Measurements from ENCODE around the gene VPS26A.
"Not testable (repeated sequence)": the region's sequence is repeated elsewhere in the genome, so short reads cannot be mapped to it uniquely, and the experiment has no call there.

The VPS26A gene

GRCh38 chr10:69104994-69105790 lies 18.8 kb upstream of the VPS26A start:
- DNase-seq: no peak

GRCh38 chr10:69107176-69107490 lies 16.8 kb upstream of the VPS26A start:
- DNase-seq: peak; percentile 4

GRCh38 chr10:69107699-69108098 lies 16.3 kb upstream of the VPS26A start:
- no peak for DNase-seq

- no peak for DNase-seq
Observed at GRCh38 chr10:69119896-69120295, 4.1 kb upstream of the VPS26A start.

GRCh38 chr10:69123306-69123746 lies 652 bp upstream of the VPS26A start:
- DNase-seq: peak; percentile 84

- peak; percentile 59 for DNase-seq
Observed at GRCh38 chr10:69124563-69125268, 738 bp downstream of the VPS26A start.

- no peak for DNase-seq
Observed at GRCh38 chr10:69125554-69125953, 1.6 kb downstream of the VPS26A start.

GRCh38 chr10:69130251-69130650 lies 6.3 kb downstream of the VPS26A start:
- DNase-seq: no peak

GRCh38 chr10:69139961-69140360 lies 16.0 kb downstream of the VPS26A start:
- DNase-seq: no peak

- no peak for DNase-seq
Observed at GRCh38 chr10:69141304-69141703, 17.3 kb downstream of the VPS26A start.

GRCh38 chr10:69142074-69142473 lies 18.1 kb downstream of the VPS26A start:
- not testable (repeated sequence) for DNase-seq

- no peak for DNase-seq
Observed at GRCh38 chr10:69142983-69143382, 19.0 kb downstream of the VPS26A start.

GRCh38 chr10:69145329-69145728 lies 21.4 kb downstream of the VPS26A start:
- DNase-seq: no peak

- no peak for DNase-seq
Observed at GRCh38 chr10:69145864-69146263, 21.9 kb downstream of the VPS26A start.

GRCh38 chr10:69146759-69147158 lies 22.8 kb downstream of the VPS26A start:
- no peak for DNase-seq

GRCh38 chr10:69151984-69152383 lies 28.0 kb downstream of the VPS26A start:
- no peak for DNase-seq

GRCh38 chr10:69153227-69153626 lies 29.2 kb downstream of the VPS26A start:
- no peak for DNase-seq

- DNase-seq: no peak
Observed at GRCh38 chr10:69160809-69161241, 36.8 kb downstream of the VPS26A start.

GRCh38 chr10:69168493-69168892 lies 44.5 kb downstream of the VPS26A start:
- DNase-seq: no peak

- DNase-seq: no peak
Observed at GRCh38 chr10:69172241-69172982, 48.4 kb downstream of the VPS26A start.

GRCh38 chr10:69175326-69175725 lies 51.3 kb downstream of the VPS26A start:
- not testable (repeated sequence) for DNase-seq

- no peak for DNase-seq
Observed at GRCh38 chr10:69176823-69177222, 52.8 kb downstream of the VPS26A start.

- peak; percentile 66 for DNase-seq
Observed at GRCh38 chr10:69179089-69179742, 55.2 kb downstream of the VPS26A start.

Data from NCI-H82 (cell line).